Keratinocyte (primary cell): Measurements from ENCODE around the gene EIF2A. TPM values are rescaled to one million over a fixed set of nuclear protein-coding genes. Genes with fewer than 3 reads are reported as not detected.

Experiments
- DNase-seq: peaks from one replicate; pipeline ENCODE4 v3.0.0-alpha.2; 2011; ENCODE audit warnings: low read depth, missing footprints, low spot score
- FAIRE-seq: peaks from 2 replicates; lab custom pipeline; 2011; peaks lifted over from hg19 to GRCh38; lab: Jason Lieb, UNC
- H2AFZ ChIP-seq: 2 replicates; pipeline ENCODE4 v1.6.0; 2012; ENCODE audit warnings: low read length, control low read depth, inconsistent platforms; ENCODE audit not compliant: control insufficient read depth
- H3K27ac ChIP-seq: 2 replicates; pipeline ENCODE4 v1.5.1; 2011; ENCODE audit warnings: low read length; ENCODE audit not compliant: control insufficient read depth, insufficient read depth
- H3K27me3 ChIP-seq: 3 replicates; pipeline ENCODE4 v1.6.0; 2011; ENCODE audit warnings: low read length; ENCODE audit not compliant: control insufficient read depth, insufficient read depth; ENCODE audit errors: extremely low read depth
- H3K36me3 ChIP-seq, 2 experiments: 2 replicates in 1 of 2; 3 replicates in 1 of 2; pipeline ENCODE4 v1.5.1; 2011; ENCODE audit warnings: low read length in 2 of 2, mild to moderate bottlenecking in 1 of 2; ENCODE audit not compliant: control insufficient read depth in 2 of 2, insufficient read depth in 2 of 2; ENCODE audit errors: extremely low read depth in 1 of 2
- H3K4me1 ChIP-seq: 3 replicates; pipeline ENCODE4 v1.5.1; 2011; ENCODE audit warnings: low read length; ENCODE audit not compliant: control insufficient read depth, insufficient read depth; ENCODE audit errors: extremely low read depth
- H3K4me2 ChIP-seq: 3 replicates; pipeline ENCODE4 v1.6.0; 2011; ENCODE audit warnings: low read depth, low read length; ENCODE audit not compliant: control insufficient read depth, insufficient read depth; ENCODE audit errors: extremely low read depth
- H3K4me3 ChIP-seq, 3 experiments: fragments of 200-600 bp in 1 of 3; sonication (generic) in 1 of 3; 2 replicates in 2 of 3; 3 replicates in 1 of 3; pipeline ENCODE4 v1.5.1; 2011 to 2016; ENCODE audit warnings: low read length in 3 of 3, mild to moderate bottlenecking in 3 of 3, control low read depth in 2 of 3, inconsistent platforms in 1 of 3, low read depth in 1 of 3, mixed read lengths in 1 of 3, mixed run types in 1 of 3, moderate library complexity in 1 of 3; ENCODE audit not compliant: control insufficient read depth in 2 of 3, insufficient read depth in 2 of 3; ENCODE audit errors: extremely low read depth in 1 of 3
- H3K79me2 ChIP-seq: 2 replicates; pipeline ENCODE4 v1.6.0; 2012; ENCODE audit warnings: low read length; ENCODE audit not compliant: control insufficient read depth, insufficient read depth
- H3K9ac ChIP-seq: 3 replicates; pipeline ENCODE4 v1.6.0; 2011; ENCODE audit warnings: low read length; ENCODE audit not compliant: control insufficient read depth, insufficient read depth; ENCODE audit errors: extremely low read depth
- H3K9me1 ChIP-seq: 3 replicates; pipeline ENCODE4 v1.6.0; 2011; ENCODE audit warnings: low read length; ENCODE audit not compliant: control insufficient read depth, insufficient read depth; ENCODE audit errors: extremely low read depth
- H3K9me3 ChIP-seq: 2 replicates; pipeline ENCODE4 v1.5.1; 2012; ENCODE audit warnings: low read depth, low read length; ENCODE audit not compliant: control insufficient read depth
- H4K20me1 ChIP-seq: 3 replicates; pipeline ENCODE4 v1.6.0; 2011; ENCODE audit warnings: low read length; ENCODE audit not compliant: control insufficient read depth, insufficient read depth; ENCODE audit errors: extremely low read depth
- CTCF ChIP-seq, 3 experiments: IDR thresholded peaks in 1 of 3; conservative IDR thresholded peaks in 1 of 3; optimal IDR thresholded peaks in 1 of 3; 2 replicates in 2 of 3; 3 replicates in 1 of 3; pipeline versions ENCODE3 to v1.5.1; 2011; ENCODE audit warnings: low read length in 3 of 3, mild to moderate bottlenecking in 3 of 3, moderate library complexity in 2 of 3, control low read depth in 1 of 3, inconsistent platforms in 1 of 3; ENCODE audit not compliant: insufficient read depth in 2 of 3; ENCODE audit errors: extremely low read depth in 1 of 3
- EZH2 ChIP-seq: IDR thresholded peaks from one replicate; pipeline ENCODE4 v1.6.1; 2012; ENCODE audit warnings: inconsistent platforms, mild to moderate bottlenecking, low read length, moderate library complexity
- dilution Hi-C: fragments of 300-500 bp; cut with MboI; formaldehyde crosslinking; loops from one replicate; pipeline ENCODE4 v1.7.0; 2020; ENCODE audit warnings: low sequenced_read_pairs; ENCODE audit not compliant: extremely low pct_ligation_motif_present
- polyA plus RNA-seq, 5 experiments: library from polyadenylated mRNA; depleted of rRNA in 3 of 5; stranded (reverse) in 3 of 5; stranded (forward) in 1 of 5; unstranded in 1 of 5; fragments of >200 nt; gene quantifications; 1 replicate in 1 of 5; 2 replicates in 3 of 5; 3 replicates in 1 of 5; pipeline versions ENCODE4 v1.2.1 to v1.2.3, GENCODE V29; 2011 to 2012; ENCODE audit warnings: missing spikeins in 2 of 5, low read depth in 1 of 5, low replicate concordance in 1 of 5

The EIF2A gene
- polyA plus RNA-seq, 1 donor (not counting 4 experiments of a cell fraction or from before 2014, with no cell fraction given), result 104 TPM

DNA sequence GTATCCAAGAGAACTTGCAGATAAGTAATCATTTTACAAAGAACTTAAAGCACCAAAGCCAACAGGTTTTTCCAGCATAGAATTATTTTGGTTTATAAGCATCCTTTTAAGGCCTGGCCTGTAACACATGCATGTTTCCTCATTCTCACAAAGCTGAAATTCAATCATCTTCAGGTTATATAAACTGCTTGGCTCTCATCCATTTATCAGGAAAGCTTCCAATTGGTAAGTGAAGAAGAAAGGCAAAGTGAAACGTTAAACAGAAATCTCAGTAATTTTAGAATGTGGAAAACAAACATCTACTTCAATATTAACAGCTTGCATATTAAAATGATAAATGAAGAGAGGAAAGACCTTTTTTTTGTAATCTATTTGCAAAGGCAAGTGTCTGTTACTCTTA lies 1.9 kb upstream of the EIF2A start:
- Histone ChIP-seq H3K9me3 (no peaks in the 10 kb centered on the region), H3K9me1 (no peaks in the 10 kb centered on the region), H3K79me2 (peaks cover 62% of the 10 kb centered on the region), H3K36me3 (peaks cover 6 to 9% of the 10 kb centered on the region in 2 experiments), H2AFZ (no peak overlapping the region), H3K9ac (peak overlapping the region; percentile 98), H3K4me2 (peak overlapping the region; percentile 77), H4K20me1 (peaks cover 2% of the 10 kb centered on the region), H3K27ac (peak overlapping the region; percentile 99), H3K4me3 (peak overlapping the region; percentile 93 to 99 (median 98)), H3K27me3 (no peaks in the 10 kb centered on the region), H3K4me1 (peaks cover 23% of the 10 kb centered on the region)
- dilution Hi-C loops, result no loop called here
- FAIRE-seq (no peak), DNase-seq (no peak)
- no peak for TF ChIP-seq EZH2
- TF ChIP-seq CTCF (optimal IDR thresholded peaks at IDR 0.05 in 1 of 3, IDR thresholded peaks at IDR 0.05 in 1 of 3, conservative IDR thresholded peaks at IDR 0.05 in 1 of 3; ENCODE audit: extremely low read depth in 1 of 3, insufficient read depth in 2 of 3, low read length in 3 of 3), result no peak

- dilution Hi-C loops, result no loop called here
- no peak for FAIRE-seq
- peak overlapping the region; percentile 98 for H3K9ac ChIP-seq
- TF ChIP-seq EZH2, result no peak
- no peak for TF ChIP-seq CTCF (optimal IDR thresholded peaks at IDR 0.05 in 1 of 3, IDR thresholded peaks at IDR 0.05 in 1 of 3, conservative IDR thresholded peaks at IDR 0.05 in 1 of 3; ENCODE audit: extremely low read depth in 1 of 3, insufficient read depth in 2 of 3, low read length in 3 of 3)
- H3K9me1 ChIP-seq, result no peaks in the 10 kb centered on the region
- H3K79me2 ChIP-seq, result peaks cover 71% of the 10 kb centered on the region
- H3K9me3 ChIP-seq, result no peaks in the 10 kb centered on the region
- H3K27me3 ChIP-seq, result no peaks in the 10 kb centered on the region
- DNase-seq, result no peak
- peak overlapping the region; percentile 99 for H3K27ac ChIP-seq
- H3K4me3 ChIP-seq, result peak overlapping the region; percentile 93 to 99 (median 98)
- peaks cover 2% of the 10 kb centered on the region for H4K20me1 ChIP-seq
- no peak overlapping the region for H2AFZ ChIP-seq
- peak overlapping the region; percentile 77 for H3K4me2 ChIP-seq
- peaks cover 6 to 9% of the 10 kb centered on the region in 2 experiments for H3K36me3 ChIP-seq
- H3K4me1 ChIP-seq, result peaks cover 23% of the 10 kb centered on the region
Observed at GRCh38 chr3:150545419-150546225, 965 bp upstream of the EIF2A start.
